ENCODE results near the gene CMAS. TPM values are rescaled to one million over a fixed set of nuclear protein-coding genes. Genes with fewer than 3 reads are reported as not detected.
A peak's percentile ranks its signal among the peaks of the same experiment; 100 is the strongest.
"Not testable (repeated sequence)": the region's sequence is repeated elsewhere in the genome, so short reads cannot be mapped to it uniquely, and the experiment has no call there.

CMAS gene
- total RNA-seq, 4 donors from 2014 or later, result 25.8 to 60.2 (median 33.1) TPM

GRCh38 chr12:22089486-22089885 is 43.5 kb downstream of the CMAS start:
- whole genome bisulfite sequencing, 2 donors (ENCODE audit: low coverage in 1 of 2), result 94 to 96% methylated on average over 2 of the region's 2 CpGs
- ATAC-seq, result no peak
- no peak for TF ChIP-seq EP300 (IDR thresholded peaks at IDR 0.05)
- no peak for TF ChIP-seq POLR2A (IDR thresholded peaks at IDR 0.05)
- no peak for TF ChIP-seq POLR2AphosphoS5 (IDR thresholded peaks at IDR 0.05)
- no peak for TF ChIP-seq CTCF (IDR thresholded peaks at IDR 0.05)

GRCh38 chr12:22099062-22099461 is 53.0 kb downstream of the CMAS start:
- WGBS, 2 donors (ENCODE audit: low coverage in 1 of 2), result 96 to 100% methylated on average over 1 to 2 of the region's 2 CpGs
- ATAC-seq, H3K4me1 ChIP-seq, H3K27ac ChIP-seq, H3K36me3 ChIP-seq, H3K4me3 ChIP-seq, H3K27me3 ChIP-seq, H3K9me3 ChIP-seq: not testable (repeated sequence)

More at GRCh38 chr12:22089486-22089885, 43.5 kb downstream of the CMAS start:
- Histone ChIP-seq H3K4me3 (no peak overlapping the region), H3K27ac (no peak overlapping the region), H3K9me3 (no peaks in the 10 kb centered on the region), H3K36me3 (no peaks in the 10 kb centered on the region), H3K27me3 (no peaks in the 10 kb centered on the region), H3K4me1 (no peaks in the 10 kb centered on the region)

GRCh38 chr12:22100958-22101748 is 55.1 kb downstream of the CMAS start:
- H3K36me3 ChIP-seq, result no peaks in the 10 kb centered on the region
- H3K9me3 ChIP-seq, result no peaks in the 10 kb centered on the region
- no peak overlapping the region for H3K27ac ChIP-seq
- TF ChIP-seq POLR2A (IDR thresholded peaks at IDR 0.05) (no peak), POLR2AphosphoS5 (IDR thresholded peaks at IDR 0.05) (no peak), CTCF (IDR thresholded peaks at IDR 0.05) (peak; percentile 14 to 57 (median 52)), EP300 (IDR thresholded peaks at IDR 0.05) (no peak)
- no peak overlapping the region for H3K4me3 ChIP-seq
- H3K27me3 ChIP-seq, result no peaks in the 10 kb centered on the region
- no peaks in the 10 kb centered on the region for H3K4me1 ChIP-seq
- 70 to 74% methylated on average over 4 to 5 of the region's 6 CpGs for WGBS, 2 donors (ENCODE audit: low coverage in 1 of 2)
- ATAC-seq, result peak; percentile 6

- peak; percentile 54 for ATAC-seq
- no peaks in the 10 kb centered on the region for H3K27me3 ChIP-seq
Measured at GRCh38 chr12:22101749-22102243, 55.8 kb downstream of the CMAS start.

GRCh38 chr12:22103418-22103817 is 57.4 kb downstream of the CMAS start:
- no peak overlapping the region for H3K4me3 ChIP-seq
- no peak for TF ChIP-seq CTCF (IDR thresholded peaks at IDR 0.05)
- no peak for TF ChIP-seq EP300 (IDR thresholded peaks at IDR 0.05)
- TF ChIP-seq POLR2A (IDR thresholded peaks at IDR 0.05), result no peak
- TF ChIP-seq POLR2AphosphoS5 (IDR thresholded peaks at IDR 0.05), result no peak
- H3K9me3 ChIP-seq, result no peaks in the 10 kb centered on the region
- WGBS, 2 donors (ENCODE audit: low coverage in 1 of 2), result 94 to 100% methylated on average over 2 of the region's 2 CpGs
- H3K27ac ChIP-seq, result no peak overlapping the region
- no peak for ATAC-seq
- no peaks in the 10 kb centered on the region for H3K4me1 ChIP-seq
- no peaks in the 10 kb centered on the region for H3K27me3 ChIP-seq
- H3K36me3 ChIP-seq, result no peaks in the 10 kb centered on the region

More at GRCh38 chr12:22101749-22102243, 55.8 kb downstream of the CMAS start:
- WGBS, 2 donors (ENCODE audit: low coverage in 1 of 2), result no CpG with 5 or more reads among the region's 5 CpGs
- H3K36me3 ChIP-seq, result no peaks in the 10 kb centered on the region
- H3K4me3 ChIP-seq, result no peak overlapping the region
- no peak overlapping the region for H3K27ac ChIP-seq
- TF ChIP-seq EP300 (IDR thresholded peaks at IDR 0.05) (no peak), POLR2A (IDR thresholded peaks at IDR 0.05) (no peak), POLR2AphosphoS5 (IDR thresholded peaks at IDR 0.05) (no peak), CTCF (IDR thresholded peaks at IDR 0.05) (no peak)
- H3K9me3 ChIP-seq, result no peaks in the 10 kb centered on the region
- H3K4me1 ChIP-seq, result no peaks in the 10 kb centered on the region

Measured in gastroesophageal sphincter (tissue), 4 donors.